ENCODE measurements around the gene KCNAB3. TPM values are rescaled to one million over a fixed set of nuclear protein-coding genes. Genes with fewer than 3 reads are reported as not detected.

KCNAB3 gene
- total and polyA plus RNA-seq, 9 of the 15 experiments (the other 6 are each of a cell fraction or from before 2014, with no cell fraction given), result 0.03 to 2.5 (median 1.1) TPM

- TF ChIP-seq RBM25 (IDR thresholded peaks at IDR 0.05; ENCODE audit: low read depth, low read length, severe bottlenecking), result no peak
- no peak for TF ChIP-seq BCOR (IDR thresholded peaks at IDR 0.05)
- no peak for TF ChIP-seq DLX4 (CRISPR knock-in tag; IDR thresholded peaks at IDR 0.05)
- TF ChIP-seq ZNF140 (CRISPR knock-in tag; IDR thresholded peaks at IDR 0.05), result no peak
- no peak for TF ChIP-seq HMGXB4 (CRISPR knock-in tag; IDR thresholded peaks at IDR 0.05)
- no peak for TF ChIP-seq ZC3H8 (IDR thresholded peaks at IDR 0.05)
- no peak for TF ChIP-seq ZNF655 (CRISPR knock-in tag; IDR thresholded peaks at IDR 0.05)
Measured at GRCh38 chr17:7955414-7956227, 26.0 kb upstream of the KCNAB3 start (continued).

Data from K562 (cell line).